GM23248 (cell line): ENCODE data around the gene AMPD3. TPM values are rescaled to one million over a fixed set of nuclear protein-coding genes. Genes with fewer than 3 reads are reported as not detected.

ENCODE experiments used
- DNase-seq: peaks from one replicate; pipeline ENCODE4 v3.0.0-alpha.2; 2015
- H2AFZ ChIP-seq: fragments of 200-600 bp; sonication (generic); 2 replicates; pipeline ENCODE4 v1.6.1; 2016; ENCODE audit warnings: antibody characterized with exemption
- H3F3A ChIP-seq: fragments of 200-600 bp; sonication (generic); 2 replicates; pipeline ENCODE4 v1.6.1; 2016; ENCODE audit warnings: mild to moderate bottlenecking, antibody characterized with exemption, mixed run types; ENCODE audit not compliant: insufficient read depth
- H3K27ac ChIP-seq: fragments of 200-600 bp; sonication (generic); 2 replicates; pipeline ENCODE4 v1.5.1; 2016; ENCODE audit warnings: mild to moderate bottlenecking
- H3K27me3 ChIP-seq: fragments of 200-600 bp; sonication (generic); replicated peaks from 2 replicates; pipeline ENCODE4 v1.6.1; 2016; ENCODE audit warnings: mild to moderate bottlenecking; ENCODE audit not compliant: insufficient read depth
- H3K36me3 ChIP-seq: fragments of 200-600 bp; sonication (generic); 2 replicates; pipeline ENCODE4 v1.6.1; 2016; ENCODE audit warnings: low read depth, mild to moderate bottlenecking
- H3K4me1 ChIP-seq: fragments of 200-600 bp; sonication (generic); 2 replicates; pipeline ENCODE4 v1.6.1; 2016; ENCODE audit warnings: mild to moderate bottlenecking; ENCODE audit not compliant: insufficient read depth
- H3K4me2 ChIP-seq: fragments of 200-600 bp; sonication (generic); one replicate; pipeline ENCODE4 v1.6.1; 2016; ENCODE audit warnings: mild to moderate bottlenecking; ENCODE audit not compliant: unreplicated experiment
- H3K4me3 ChIP-seq: fragments of 200-600 bp; sonication (generic); 2 replicates; pipeline ENCODE4 v1.5.1; 2016; ENCODE audit warnings: mild to moderate bottlenecking
- H3K79me2 ChIP-seq: fragments of 200-600 bp; sonication (generic); 2 replicates; pipeline ENCODE4 v1.6.1; 2016; ENCODE audit warnings: mild to moderate bottlenecking; ENCODE audit not compliant: insufficient read depth
- H3K9ac ChIP-seq: fragments of 200-600 bp; sonication (generic); 2 replicates; pipeline ENCODE4 v1.6.1; 2016; ENCODE audit warnings: mild to moderate bottlenecking
- H3K9me2 ChIP-seq: fragments of 200-600 bp; sonication (generic); 2 replicates; pipeline ENCODE4 v1.6.1; 2016; ENCODE audit warnings: mixed run types, mild to moderate bottlenecking, moderate library complexity; ENCODE audit not compliant: insufficient read depth
- H3K9me3 ChIP-seq: fragments of 200-600 bp; sonication (generic); one replicate; pipeline ENCODE4 v1.6.1; 2017; ENCODE audit warnings: low read depth
- H4K20me1 ChIP-seq: fragments of 200-600 bp; sonication (generic); 2 replicates; pipeline ENCODE4 v1.6.0; 2016; ENCODE audit not compliant: insufficient read depth
- EZH2 ChIP-seq: fragments of 200-600 bp; sonication (generic); IDR thresholded peaks from 2 replicates; pipeline ENCODE4 v1.6.1; 2018; ENCODE audit warnings: antibody characterized with exemption, mild to moderate bottlenecking; ENCODE audit not compliant: insufficient read depth, poor library complexity, severe bottlenecking
- EZH2phosphoT487 ChIP-seq: fragments of 200-600 bp; sonication (generic); IDR thresholded peaks from 2 replicates; pipeline ENCODE4 v1.6.1; 2018; ENCODE audit warnings: antibody characterized with exemption, moderate library complexity, mild to moderate bottlenecking, low read depth; ENCODE audit not compliant: insufficient read depth
- WGBS, 2 experiments: methylation state at CpG; one replicate each; pipeline ENCODE4 v1.1.6; 2015 to 2017; ENCODE audit warnings: low lambda C conversion rate in 2 of 2, low coverage in 1 of 2; ENCODE audit errors: missing lambda C conversion rate in 2 of 2; 5-methylcytosine and 5-hydroxymethylcytosine counted together
- in situ Hi-C: fragments of 300-500 bp; cut with MboI; formaldehyde crosslinking; loops from 2 replicates; pipeline ENCODE4 v1.15.0; 2020
- polyA plus RNA-seq: library from polyadenylated mRNA; unstranded; fragments of >200 nt; fragmentation: Nextera tagmentation; extraction: Ambion mirVana; gene quantifications from 2 replicates; pipeline ENCODE4 v1.2.1, GENCODE V29; 2016
- total RNA-seq: library from RNA; depleted of rRNA; stranded (reverse); fragments of >200 nt; shearing (Covaris generic); gene quantifications from 2 replicates; pipeline ENCODE4 v1.2.3, GENCODE V29; 2014

AMPD3 gene
- total and polyA plus RNA-seq, 2 experiments from 2014 or later, result 3.3 to 4.9 TPM

DNA sequence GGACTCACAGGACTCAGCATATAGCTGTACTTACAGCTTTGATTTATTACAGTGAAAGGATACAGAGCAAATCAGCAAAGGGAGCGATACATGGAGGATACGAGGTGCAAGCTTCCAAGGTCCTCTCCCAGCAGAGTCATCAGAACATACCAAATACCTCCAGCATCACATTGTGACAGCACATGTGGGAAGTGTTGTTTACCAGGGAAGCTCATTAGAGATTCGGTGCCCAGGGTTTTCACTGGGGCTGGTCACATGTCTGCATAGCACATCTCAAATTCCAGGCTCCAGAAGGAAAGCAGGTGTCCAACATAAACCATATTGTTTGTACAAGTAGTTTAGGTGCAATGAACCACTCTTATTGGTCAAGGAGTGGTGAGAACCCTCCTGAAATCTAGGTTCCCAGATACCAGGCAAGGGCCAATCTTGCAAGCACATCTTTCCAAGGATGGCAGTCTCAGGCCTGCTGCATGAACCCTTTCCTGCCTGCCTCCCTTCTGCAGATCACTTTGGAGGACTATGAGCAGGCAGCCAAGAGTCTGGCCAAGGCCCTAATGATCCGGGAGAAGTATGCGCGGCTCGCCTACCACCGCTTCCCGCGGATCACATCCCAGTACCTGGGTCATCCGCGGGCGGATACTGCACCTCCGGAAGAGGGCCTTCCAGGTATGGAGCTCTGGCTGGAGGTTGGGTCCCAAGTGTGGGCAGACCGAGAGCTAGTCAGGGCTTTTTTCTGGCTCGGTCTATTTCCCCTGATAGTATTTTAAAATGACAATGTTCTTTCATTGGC, 26.7 kb downstream of the AMPD3 start:
- TF ChIP-seq EZH2phosphoT487 (no peak), EZH2 (no peak)
- 93 to 94% methylated on average over 16 of the region's 16 CpGs for WGBS, 2 experiments
- DNase-seq, result no peak

DNA sequence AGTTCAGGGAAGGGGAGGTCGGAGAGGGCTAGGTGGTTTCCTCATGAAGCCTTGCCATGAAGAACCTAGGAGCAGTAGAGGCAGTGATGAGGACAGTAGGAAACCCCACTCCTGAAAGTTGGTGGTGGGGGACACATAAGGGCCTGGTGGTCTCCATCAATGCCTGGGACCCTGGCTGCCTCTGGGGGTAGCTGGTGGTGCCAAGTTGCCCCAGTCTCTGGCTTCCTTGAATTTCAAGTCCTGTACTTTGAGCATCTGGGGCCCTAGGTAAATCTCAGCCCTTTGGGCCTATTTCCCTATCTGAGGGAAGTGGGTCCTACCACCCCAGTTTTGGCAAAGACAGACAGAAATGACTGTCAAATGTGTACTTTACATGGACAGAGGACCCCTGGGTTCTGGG, 28.1 kb downstream of the AMPD3 start:
- no peaks in the 10 kb centered on the region for H4K20me1 ChIP-seq
- no peaks in the 10 kb centered on the region for H3F3A ChIP-seq
- H3K36me3 ChIP-seq, result no peaks in the 10 kb centered on the region
- no peaks in the 10 kb centered on the region for H3K9me2 ChIP-seq
- in situ Hi-C loops, result no loop called here
- H3K9ac ChIP-seq, result no peak overlapping the region
- H3K79me2 ChIP-seq, result no peaks in the 10 kb centered on the region
- H3K27ac ChIP-seq, result no peak overlapping the region
- H3K4me1 ChIP-seq, result no peaks in the 10 kb centered on the region
- H3K9me3 ChIP-seq, result no peaks in the 10 kb centered on the region
- TF ChIP-seq EZH2 (no peak), EZH2phosphoT487 (no peak)
- WGBS, 2 experiments, result 79 to 83% methylated on average over 1 of the region's 1 CpG
- H3K4me3 ChIP-seq, result no peak overlapping the region
- H3K27me3 ChIP-seq, result no peaks in the 10 kb centered on the region
- no peak for DNase-seq
- H3K4me2 ChIP-seq, result no peak overlapping the region
- H2AFZ ChIP-seq, result no peak overlapping the region

More for the DNA sequence above, 26.7 kb downstream of the AMPD3 start:
- Histone ChIP-seq H3K9me3 (no peaks in the 10 kb centered on the region), H3K4me2 (no peak overlapping the region), H3K79me2 (no peaks in the 10 kb centered on the region), H3K9me2 (no peaks in the 10 kb centered on the region), H3K36me3 (no peaks in the 10 kb centered on the region), H4K20me1 (no peaks in the 10 kb centered on the region), H3K4me3 (no peak overlapping the region), H3K4me1 (no peaks in the 10 kb centered on the region), H3K27ac (no peak overlapping the region), H3K9ac (no peak overlapping the region), H3K27me3 (no peaks in the 10 kb centered on the region), H2AFZ (no peak overlapping the region), H3F3A (no peaks in the 10 kb centered on the region)
- in situ Hi-C loops, result no loop called here

DNA sequence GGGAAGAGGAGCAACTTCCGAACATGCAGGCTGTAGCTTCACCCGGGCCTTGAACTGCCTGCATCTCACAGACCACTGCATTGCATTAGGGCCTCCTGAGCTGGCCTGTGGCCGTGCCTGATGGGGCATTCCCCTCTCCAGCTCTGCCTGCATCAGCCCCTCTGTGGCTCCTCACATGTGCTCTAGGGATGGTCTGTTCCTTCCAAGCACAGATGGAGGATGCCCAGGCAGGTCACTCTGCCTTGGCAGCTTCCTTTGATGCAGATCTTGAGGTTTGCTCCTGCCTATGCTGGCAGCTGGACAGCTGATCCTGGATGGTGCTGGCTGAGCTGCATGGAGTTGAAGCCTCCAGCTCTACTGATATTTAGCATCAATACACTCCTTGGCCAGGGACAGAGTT, 28.5 kb downstream of the AMPD3 start:
- in situ Hi-C loops, result no loop called here
- Histone ChIP-seq H3K4me3 (no peak overlapping the region), H2AFZ (no peak overlapping the region), H3K9ac (no peak overlapping the region), H3K4me2 (no peak overlapping the region), H3K36me3 (no peaks in the 10 kb centered on the region), H3K27ac (no peak overlapping the region), H3F3A (no peaks in the 10 kb centered on the region), H3K79me2 (no peaks in the 10 kb centered on the region), H3K9me2 (no peaks in the 10 kb centered on the region), H3K4me1 (no peaks in the 10 kb centered on the region), H4K20me1 (no peaks in the 10 kb centered on the region), H3K27me3 (no peaks in the 10 kb centered on the region), H3K9me3 (no peaks in the 10 kb centered on the region)
- DNase-seq, result no peak
- TF ChIP-seq EZH2 (no peak), EZH2phosphoT487 (no peak)
- 65 to 69% methylated on average over 3 of the region's 3 CpGs for WGBS, 2 experiments

DNA sequence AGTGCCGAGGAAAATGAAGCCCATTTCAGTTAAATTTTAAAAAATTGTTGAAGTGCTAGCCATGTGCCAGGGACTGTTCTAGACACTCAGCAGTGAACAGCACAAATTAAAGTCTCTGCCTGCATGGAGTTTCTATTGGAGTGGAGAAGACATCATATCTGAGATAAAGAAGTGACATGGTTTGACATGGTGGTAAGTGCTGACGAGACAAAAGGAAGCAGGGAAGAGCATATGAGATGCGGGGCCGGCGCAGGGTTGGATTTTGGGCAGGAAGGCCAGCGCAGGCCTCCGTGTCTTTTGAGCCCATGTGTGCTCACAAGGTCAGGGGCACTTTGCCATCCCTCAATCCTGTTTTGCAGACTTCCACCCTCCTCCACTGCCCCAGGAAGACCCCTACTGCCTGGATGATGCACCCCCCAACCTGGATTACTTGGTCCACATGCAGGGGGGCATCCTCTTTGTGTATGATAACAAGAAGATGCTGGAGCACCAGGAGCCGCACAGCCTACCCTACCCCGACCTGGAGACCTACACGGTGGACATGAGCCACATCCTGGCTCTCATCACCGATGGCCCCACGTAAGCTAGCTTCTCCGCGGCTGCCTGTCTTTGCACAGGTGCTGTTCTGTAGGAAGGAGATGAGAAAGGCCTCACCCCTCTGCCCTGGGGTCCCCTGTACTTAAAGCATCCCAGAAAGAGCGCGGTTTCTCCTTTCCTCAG, 29.6 kb downstream of the AMPD3 start:
- DNase-seq, result no peak
- Histone ChIP-seq H3K79me2 (no peaks in the 10 kb centered on the region), H3K4me2 (no peak overlapping the region), H3K4me3 (no peak overlapping the region), H3K4me1 (no peaks in the 10 kb centered on the region), H3K27ac (no peak overlapping the region), H3K36me3 (no peaks in the 10 kb centered on the region), H3F3A (peaks cover under 1% of the 10 kb centered on the region; the same call in 1 of the 2 replicates), H3K9ac (no peak overlapping the region), H4K20me1 (no peaks in the 10 kb centered on the region), H3K9me3 (no peaks in the 10 kb centered on the region), H3K27me3 (no peaks in the 10 kb centered on the region), H2AFZ (no peak overlapping the region), H3K9me2 (no peaks in the 10 kb centered on the region)
- WGBS, 2 experiments, result 94 to 95% methylated on average over 16 of the region's 16 CpGs
- in situ Hi-C loops, result no loop called here
- TF ChIP-seq EZH2phosphoT487 (no peak), EZH2 (no peak)
